GM12875 (cell line): ENCODE measurements around the gene INHA.

Experiments
- H3K4me3 ChIP-seq: one replicate; pipeline ENCODE4 v1.5.1; 2011; ENCODE audit warnings: low read depth, low read length, control low read depth
- TF ChIP-seq, protein P1 (sequence below): IDR thresholded peaks from 2 replicates; pipeline ENCODE4 v1.5.1; 2011; ENCODE audit warnings: low read depth, mild to moderate bottlenecking, control low read depth, inconsistent platforms, low read length, moderate library complexity, borderline replicate concordance; ENCODE audit not compliant: insufficient read depth

Gene INHA

DNA sequence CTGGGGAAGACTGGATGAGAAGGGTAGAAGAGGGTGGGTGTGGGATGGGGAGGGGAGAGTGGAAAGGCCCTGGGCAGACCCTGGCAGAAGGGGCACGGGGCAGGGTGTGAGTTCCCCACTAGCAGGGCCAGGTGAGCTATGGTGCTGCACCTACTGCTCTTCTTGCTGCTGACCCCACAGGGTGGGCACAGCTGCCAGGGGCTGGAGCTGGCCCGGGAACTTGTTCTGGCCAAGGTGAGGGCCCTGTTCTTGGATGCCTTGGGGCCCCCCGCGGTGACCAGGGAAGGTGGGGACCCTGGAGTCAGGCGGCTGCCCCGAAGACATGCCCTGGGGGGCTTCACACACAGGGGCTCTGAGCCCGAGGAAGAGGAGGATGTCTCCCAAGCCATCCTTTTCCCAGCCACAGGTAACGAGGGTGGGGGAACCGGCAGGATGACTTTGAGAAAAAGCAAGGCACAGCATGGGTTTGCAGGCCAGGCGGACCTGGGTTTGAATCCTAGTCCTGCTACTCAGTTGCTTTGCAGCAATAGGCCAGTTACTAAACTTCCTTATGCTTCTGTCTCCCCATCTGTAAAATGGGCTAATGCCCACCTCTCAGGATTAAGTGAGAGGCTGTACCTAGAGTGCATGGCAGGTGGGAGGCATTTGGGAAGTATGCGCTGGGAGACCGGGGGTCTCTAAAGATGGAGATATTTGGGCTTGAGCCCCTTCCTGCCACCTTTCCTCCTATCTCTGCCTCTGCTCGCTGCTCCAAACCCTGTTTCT lies at the start of gene INHA:
Gene INHA, plus strand, starts transcription at position 74 of the 765 bp plus-strand sequence. Its CDS starts 65 bp downstream, at position 139.
- no peak within 1 kb of the TSS for H3K4me3 ChIP-seq
- TF ChIP-seq, protein P1, sequence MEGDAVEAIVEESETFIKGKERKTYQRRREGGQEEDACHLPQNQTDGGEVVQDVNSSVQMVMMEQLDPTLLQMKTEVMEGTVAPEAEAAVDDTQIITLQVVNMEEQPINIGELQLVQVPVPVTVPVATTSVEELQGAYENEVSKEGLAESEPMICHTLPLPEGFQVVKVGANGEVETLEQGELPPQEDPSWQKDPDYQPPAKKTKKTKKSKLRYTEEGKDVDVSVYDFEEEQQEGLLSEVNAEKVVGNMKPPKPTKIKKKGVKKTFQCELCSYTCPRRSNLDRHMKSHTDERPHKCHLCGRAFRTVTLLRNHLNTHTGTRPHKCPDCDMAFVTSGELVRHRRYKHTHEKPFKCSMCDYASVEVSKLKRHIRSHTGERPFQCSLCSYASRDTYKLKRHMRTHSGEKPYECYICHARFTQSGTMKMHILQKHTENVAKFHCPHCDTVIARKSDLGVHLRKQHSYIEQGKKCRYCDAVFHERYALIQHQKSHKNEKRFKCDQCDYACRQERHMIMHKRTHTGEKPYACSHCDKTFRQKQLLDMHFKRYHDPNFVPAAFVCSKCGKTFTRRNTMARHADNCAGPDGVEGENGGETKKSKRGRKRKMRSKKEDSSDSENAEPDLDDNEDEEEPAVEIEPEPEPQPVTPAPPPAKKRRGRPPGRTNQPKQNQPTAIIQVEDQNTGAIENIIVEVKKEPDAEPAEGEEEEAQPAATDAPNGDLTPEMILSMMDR: no peak

DNA sequence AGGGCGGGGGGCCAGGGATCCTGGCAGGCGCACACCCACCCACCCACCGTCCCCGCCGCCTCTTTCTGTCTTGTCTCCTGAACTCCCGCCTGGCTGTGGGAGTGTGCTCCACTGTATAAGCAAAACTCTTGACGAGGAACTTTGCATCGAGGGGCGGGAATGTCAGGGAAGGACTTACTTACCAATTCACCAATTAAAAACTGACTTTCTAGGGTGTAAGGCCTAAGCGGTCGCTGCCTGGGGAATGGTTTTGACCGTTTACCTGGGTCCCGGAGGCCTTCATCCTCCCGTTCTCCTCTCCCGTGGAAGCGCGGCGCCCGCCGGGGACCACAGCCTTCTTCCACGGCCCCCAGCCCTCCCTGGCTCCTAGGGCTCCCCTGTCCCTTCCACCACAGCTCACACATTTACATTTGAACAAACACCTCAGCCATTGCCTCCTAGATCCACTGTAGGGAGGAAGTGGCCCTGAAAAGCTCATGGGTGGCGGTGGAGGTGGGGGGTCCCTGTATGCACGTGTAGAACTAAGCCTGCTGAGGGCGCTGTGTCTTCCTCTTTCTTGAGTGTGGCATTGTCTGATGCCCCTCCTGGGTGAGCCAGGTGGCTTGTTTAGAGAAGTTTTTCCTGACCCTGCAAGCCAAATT lies 49.0 kb upstream of the INHA start:
- H3K4me3 ChIP-seq: no peak overlapping the region
- TF ChIP-seq, protein P1: no peak

- TF ChIP-seq, protein P1: no peak
- no peak overlapping the region for H3K4me3 ChIP-seq
Observed at GRCh38 chr2:219524817-219525216, 47.3 kb upstream of the INHA start.

- TF ChIP-seq, protein P1: no peak
- no peak overlapping the region for H3K4me3 ChIP-seq
Observed at GRCh38 chr2:219525533-219526232, 46.4 kb upstream of the INHA start.

DNA sequence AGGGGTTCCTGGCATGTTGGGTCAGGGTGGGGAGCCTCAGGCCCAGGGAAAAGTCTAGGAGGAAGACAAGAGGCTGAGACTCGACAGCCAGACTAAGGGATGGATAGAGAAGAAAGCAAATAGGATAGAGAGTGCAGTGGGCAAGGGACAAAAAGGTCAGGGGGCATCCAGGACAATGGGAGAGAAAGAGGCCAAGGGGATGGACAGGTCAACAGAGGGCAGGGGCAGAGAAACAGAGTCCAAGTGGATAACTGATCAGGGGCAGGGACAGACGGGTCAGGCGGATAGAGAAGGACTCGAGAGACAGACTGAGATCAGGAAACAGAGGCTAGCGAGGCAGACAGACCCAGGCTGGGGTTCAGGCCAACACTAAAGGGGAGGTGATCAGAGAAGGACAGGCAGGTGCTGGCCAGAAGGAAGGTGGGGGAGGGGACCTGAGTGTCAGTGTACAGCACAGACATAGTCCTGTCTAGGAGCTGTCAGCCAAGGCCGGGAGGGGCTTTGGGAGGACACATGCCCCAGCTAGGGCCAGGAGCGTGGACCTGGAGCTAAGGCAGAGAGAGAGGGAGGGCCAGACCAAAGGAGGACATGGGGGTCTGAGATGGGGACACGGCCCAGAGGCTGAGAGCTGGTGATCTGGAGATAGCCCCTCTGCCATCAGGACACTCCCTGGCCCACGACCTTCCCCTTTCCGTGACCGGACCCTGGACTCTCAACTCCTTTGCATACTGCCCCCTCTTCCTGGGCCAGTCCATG lies 45.6 kb upstream of the INHA start:
- TF ChIP-seq, protein P1: no peak
- H3K4me3 ChIP-seq: no peak overlapping the region

DNA sequence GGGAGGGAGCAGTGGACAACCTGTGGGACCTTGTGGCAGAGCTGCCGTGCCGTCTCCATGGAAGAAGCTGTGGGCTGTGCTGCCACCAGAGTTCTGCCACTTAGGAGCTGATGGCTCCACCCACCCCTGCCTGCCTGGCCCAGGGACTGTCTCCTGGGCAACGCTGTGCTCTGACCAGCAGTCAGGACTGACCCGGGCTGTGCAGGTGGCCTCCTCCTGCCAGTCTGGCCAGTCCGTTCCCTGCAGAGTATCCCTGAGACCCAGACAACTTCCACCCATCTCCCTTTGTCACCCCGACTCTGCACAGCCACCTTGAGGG lies 45.1 kb upstream of the INHA start:
- TF ChIP-seq, protein P1: no peak

More for the DNA sequence above, 45.1 kb upstream of the INHA start:
- H3K4me3 ChIP-seq: no peak overlapping the region
